Fibroblast of villous mesenchyme (primary cell): ENCODE data around the gene EPHB2. TPM values are rescaled to one million over a fixed set of nuclear protein-coding genes. Genes with fewer than 3 reads are reported as not detected.

Experiments
- DNase-seq: peaks from one replicate; pipeline ENCODE4 v3.0.0-alpha.2; 2010; ENCODE audit warnings: low read depth
- H3K4me3 ChIP-seq: 2 replicates; pipeline ENCODE4 v1.5.1; 2011; ENCODE audit warnings: low read depth, mild to moderate bottlenecking, low read length
- CTCF ChIP-seq: IDR thresholded peaks from 2 replicates; pipeline ENCODE4 v1.5.1; 2012; ENCODE audit warnings: low read depth, mild to moderate bottlenecking, low read length; ENCODE audit not compliant: insufficient read depth
- total RNA-seq: library from RNA; depleted of rRNA; stranded (reverse); fragments of >200 nt; gene quantifications from 2 replicates; pipeline ENCODE4 v1.2.3, GENCODE V29; 2012

The EPHB2 gene
- total RNA-seq, 1 donor: 4.3 TPM

GRCh38 chr1:22879445-22879844, 168.8 kb downstream of the EPHB2 start:
- no peak overlapping the region for H3K4me3 ChIP-seq
- TF ChIP-seq CTCF: no peak
- DNase-seq: no peak

GRCh38 chr1:22880174-22880601, 169.5 kb downstream of the EPHB2 start:
- TF ChIP-seq CTCF: no peak
- H3K4me3 ChIP-seq: no peak overlapping the region
- DNase-seq: peak; percentile 36

DNA sequence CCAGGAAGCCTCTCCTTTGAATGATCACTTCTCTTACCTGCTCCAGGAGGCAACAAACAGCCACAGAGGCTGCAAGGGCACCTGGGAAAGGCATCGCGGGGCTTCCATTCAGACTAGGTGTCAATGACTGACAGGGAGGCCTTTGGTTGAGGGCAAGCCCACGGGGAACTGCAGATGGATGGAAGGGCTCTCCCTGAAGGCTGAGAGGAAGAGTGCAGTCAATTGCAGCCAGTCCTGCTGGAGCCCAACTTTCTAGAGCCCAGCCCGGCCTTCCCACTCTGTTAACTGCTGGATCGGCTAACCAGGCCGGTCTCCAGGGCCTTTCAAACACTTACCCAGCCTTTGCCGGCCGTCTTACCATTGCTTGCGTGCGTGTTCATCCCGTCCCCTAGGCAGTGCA, 172.8 kb downstream of the EPHB2 start:
- no peak for TF ChIP-seq CTCF
- H3K4me3 ChIP-seq: no peak overlapping the region
- no peak for DNase-seq

DNA sequence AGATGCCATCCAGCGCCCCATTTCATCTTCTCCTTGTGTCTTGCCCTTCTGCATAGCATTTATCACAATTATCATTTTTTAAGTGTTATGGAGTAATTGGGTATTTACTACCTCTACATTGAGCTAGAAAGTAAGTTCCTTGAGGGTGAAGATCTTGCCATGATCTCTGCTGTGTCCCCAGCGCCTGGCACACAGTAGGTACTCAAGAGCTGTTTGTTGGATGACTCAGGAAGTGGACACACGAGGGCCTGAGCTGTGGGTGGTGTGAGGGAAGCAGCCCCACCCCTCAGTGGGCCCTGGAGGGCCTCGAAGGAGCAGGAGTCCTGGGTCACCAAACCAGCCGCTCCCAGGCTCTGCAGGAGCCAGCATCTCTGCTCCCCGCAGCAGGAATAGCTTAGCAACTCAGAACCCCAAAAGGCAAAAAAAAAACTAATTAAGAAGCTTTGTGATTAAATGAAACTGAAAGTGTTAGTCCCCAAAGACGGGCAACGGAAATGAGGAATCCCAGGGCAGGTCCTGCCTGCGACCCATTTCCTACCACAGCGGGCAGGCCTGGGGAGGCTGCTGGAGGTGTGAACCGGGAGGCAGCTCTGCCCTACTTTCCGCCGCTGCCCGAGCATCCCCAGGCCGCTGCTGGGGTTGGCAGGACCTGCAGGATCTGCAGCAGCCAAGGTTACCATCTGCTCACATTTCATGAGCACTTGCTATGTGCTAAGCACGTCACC, 174.3 kb downstream of the EPHB2 start:
- no peak for TF ChIP-seq CTCF
- DNase-seq: no peak
- H3K4me3 ChIP-seq: no peak overlapping the region

DNA sequence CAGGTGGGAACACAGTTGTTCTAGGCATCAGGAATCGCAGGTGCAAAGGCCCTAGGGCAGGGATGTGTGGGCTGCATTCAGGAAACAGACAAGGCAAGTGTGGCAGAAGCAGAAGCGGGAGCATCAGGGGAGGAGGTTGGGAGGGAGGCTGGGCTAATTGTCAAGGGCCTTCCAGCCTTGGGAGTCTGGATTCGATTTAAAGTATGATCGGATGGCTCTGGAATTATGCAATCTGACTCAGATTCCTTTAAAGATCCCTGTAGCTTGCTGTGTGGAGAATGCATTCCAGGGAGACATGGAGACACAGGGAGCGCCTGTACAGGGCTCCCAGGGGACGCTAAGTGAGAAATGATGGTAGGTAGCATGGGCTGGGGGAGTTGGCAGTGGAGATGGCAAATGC, 175.6 kb downstream of the EPHB2 start:
- peak; percentile 57 for DNase-seq
- TF ChIP-seq CTCF: no peak
- no peak overlapping the region for H3K4me3 ChIP-seq

DNA sequence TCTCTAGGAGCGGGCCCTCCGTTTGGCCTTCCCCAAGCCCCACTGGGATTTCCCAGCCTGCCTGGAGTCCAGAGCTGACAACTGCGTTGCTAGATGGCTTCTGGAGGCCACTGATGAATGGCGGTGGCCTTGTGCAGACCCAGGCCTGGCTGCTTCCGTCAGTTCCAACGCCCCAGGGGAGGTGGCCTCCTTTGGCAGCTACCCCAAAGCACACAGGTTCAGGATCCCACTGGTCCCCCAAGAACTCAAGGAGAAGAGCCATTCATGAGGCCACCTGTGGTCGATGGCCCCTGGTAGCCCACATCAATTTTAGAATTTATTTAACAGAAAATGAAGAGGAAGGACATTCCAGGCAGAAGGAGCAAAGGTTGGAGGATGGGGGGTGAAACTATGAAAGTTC, 176.9 kb downstream of the EPHB2 start:
- no peak for TF ChIP-seq CTCF
- H3K4me3 ChIP-seq: no peak overlapping the region
- no peak for DNase-seq

DNA sequence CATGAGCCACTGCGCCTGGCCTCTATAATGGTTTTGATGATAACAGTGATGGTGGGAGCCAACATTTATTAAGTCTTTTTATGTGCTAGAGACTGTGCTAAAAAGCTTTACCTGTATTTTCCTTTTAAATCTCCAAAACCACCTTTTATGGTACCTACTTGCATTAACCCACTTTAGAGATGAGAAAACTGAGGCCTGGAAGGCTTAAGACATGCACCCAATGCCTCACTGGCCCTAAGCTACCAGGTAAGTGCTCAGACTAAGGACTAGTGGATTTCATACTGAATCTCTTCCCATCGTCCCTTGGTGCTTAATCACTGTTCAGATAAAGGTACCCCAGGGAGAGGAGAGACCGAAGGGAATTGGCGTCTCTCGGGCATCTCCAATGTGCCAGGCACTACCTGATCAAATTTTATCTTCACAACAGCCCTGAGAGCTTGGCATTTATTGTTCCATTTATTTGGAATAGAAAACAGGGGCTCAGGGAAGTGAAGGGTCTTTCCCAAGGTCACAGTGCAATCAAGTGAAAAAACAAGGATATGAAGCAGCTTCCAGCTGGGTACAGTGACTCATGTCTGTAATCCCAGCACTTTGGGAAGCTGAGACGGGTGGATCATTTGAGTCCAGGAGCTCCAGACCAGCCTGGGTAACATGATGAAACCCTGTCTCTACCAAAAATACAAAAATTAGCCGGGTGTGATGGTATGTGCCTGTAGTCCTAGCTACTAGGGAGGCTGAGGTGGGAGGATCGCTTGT, 177.9 kb downstream of the EPHB2 start:
- DNase-seq: peak; percentile 61

More for the DNA sequence above, 177.9 kb downstream of the EPHB2 start:
- no peak for TF ChIP-seq CTCF
- no peak overlapping the region for H3K4me3 ChIP-seq
